Activated CD4-positive, alpha-beta T cell treated with anti-CD3 and anti-CD28 coated beads for 1 hour (primary cell): ENCODE results near the gene SLAMF8.

Source experiments
- DNase-seq: peaks from one replicate; pipeline ENCODE4 v3.0.0-alpha.2; 2020

The SLAMF8 gene

GRCh38 chr1:159877695-159878444 lies 51.2 kb downstream of the SLAMF8 start:
- DNase-seq: no peak

DNA sequence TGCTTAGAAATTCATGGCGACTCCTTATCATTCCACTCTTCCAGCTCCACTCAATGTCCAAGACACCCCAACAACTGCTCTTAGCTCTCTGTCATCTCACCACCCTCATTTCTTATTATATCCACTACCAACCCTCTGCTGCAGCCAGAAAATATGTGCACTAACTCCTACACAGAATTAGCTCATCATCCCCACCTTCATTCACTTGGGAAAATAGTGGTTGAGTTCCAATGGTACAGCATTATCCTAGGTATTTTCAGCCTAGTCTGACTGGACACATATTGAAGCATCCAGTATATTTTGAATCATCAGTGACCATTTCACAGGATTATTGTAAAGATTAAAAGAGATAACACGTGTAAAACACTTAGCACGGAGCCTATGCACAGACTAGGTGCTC lies 52.5 kb downstream of the SLAMF8 start:
- DNase-seq: no peak

- DNase-seq: no peak
These were observed 53.3 kb downstream of the SLAMF8 start for GRCh38 chr1:159879977-159880376.

- DNase-seq: no peak
These were observed 53.8 kb downstream of the SLAMF8 start for GRCh38 chr1:159880430-159880829.

DNA sequence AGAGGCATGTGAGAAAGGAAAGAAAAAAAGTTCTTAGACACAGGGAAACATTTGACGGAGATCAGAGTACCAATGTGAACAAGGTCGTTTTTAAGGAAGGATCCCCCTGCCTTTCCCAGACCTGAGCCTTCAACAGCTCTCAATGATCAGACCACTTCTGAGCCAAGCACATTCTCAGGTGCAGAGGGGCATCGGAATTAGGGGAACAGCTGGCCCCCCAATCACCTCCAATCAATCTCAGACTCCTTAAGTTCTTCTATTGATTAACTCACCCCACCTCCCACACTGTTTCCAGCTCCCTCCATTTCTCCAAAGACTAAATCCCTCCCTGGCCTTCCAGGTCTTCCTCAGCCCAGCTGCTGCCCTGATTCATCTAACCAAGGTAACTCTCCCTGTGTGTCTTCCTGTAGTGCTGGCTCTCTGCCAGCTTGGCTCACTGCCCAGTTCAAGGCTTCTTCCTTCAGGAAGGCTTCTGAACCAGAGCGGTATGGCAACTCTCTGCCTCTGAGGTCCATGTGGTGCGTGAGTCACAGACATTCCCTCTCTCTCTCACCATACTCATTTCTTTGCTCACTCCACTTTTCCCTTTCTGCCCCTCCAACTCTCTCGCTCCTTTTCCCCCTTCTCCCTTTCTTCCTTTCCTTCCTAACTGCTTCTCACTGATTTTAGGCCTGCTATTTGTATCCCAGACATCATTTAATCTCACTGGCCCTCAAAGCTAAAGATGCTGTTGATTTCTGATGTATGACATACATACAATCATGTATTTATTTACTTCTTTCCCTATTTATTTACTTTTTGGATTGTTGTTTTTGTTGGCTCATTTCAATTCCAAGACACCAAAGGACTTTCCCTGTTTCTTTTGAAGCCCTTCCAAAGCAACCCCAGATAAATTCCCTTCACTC lies 55.2 kb downstream of the SLAMF8 start:
- no peak for DNase-seq

- DNase-seq: no peak
These were observed 55.8 kb downstream of the SLAMF8 start for GRCh38 chr1:159882527-159882862.

DNA sequence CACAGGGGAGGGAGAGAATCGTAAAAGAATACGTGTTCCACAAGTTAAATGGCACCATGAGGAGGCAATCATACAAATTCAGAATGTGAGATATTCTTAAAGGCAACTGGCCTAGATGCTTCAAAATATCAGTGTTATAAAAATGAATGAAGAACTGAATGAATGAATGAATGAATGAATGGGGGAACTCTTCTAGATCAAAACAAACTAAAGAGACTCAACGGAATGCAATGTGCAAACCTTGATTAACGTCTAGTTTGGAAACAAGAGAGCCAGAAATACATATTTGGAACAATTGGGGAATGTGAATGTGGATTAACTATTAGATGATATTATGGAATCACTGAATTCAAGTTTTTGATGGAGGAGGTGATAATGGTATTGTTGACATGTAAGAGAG lies 56.5 kb downstream of the SLAMF8 start:
- DNase-seq: no peak

DNA sequence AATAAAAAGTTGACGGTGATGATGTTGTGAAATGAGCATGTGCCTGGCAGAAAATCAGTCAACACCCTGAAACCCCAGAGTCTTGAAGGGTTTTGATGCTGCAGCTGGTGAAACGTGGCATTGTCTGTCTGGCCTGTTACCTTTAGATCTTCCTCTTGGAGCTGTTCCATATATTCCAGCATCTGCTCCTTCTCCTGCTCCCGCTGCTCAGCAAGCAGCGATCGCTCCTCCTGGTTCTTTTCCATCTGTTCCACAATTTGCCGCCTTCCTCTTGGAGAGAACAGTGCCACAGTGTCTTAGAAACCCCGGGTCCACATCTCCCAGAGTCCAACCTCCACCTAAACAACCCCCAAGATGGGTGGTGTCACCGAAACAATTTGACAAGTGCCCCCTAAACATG lies 57.6 kb downstream of the SLAMF8 start:
- DNase-seq: no peak
